T-cell (primary cell): ENCODE measurements around the gene ARFGEF2. TPM values are rescaled to one million over a fixed set of nuclear protein-coding genes. Genes with fewer than 3 reads are reported as not detected.
"Not testable (repeated sequence)": the region's sequence is repeated elsewhere in the genome, so short reads cannot be mapped to it uniquely, and the experiment has no call there.

Source experiments
- ATAC-seq, 4 experiments: fragments of 200-7000 bp in 3 of 4; fragments of 150-1000 bp in 1 of 4; cut with Tn5 transposase; replicated peaks in 1 of 4; 1 replicate in 3 of 4; 2 replicates in 1 of 4; pipeline ENCODE4 v1.10.0; 2021; ENCODE audit warnings: moderate library complexity in 3 of 4, mild to moderate bottlenecking in 2 of 4, moderate number of reproducible peaks in 1 of 4
- CTCF ChIA-PET, 2 donors: fragments of 300-600 bp; sonication (Branson Sonifier 250); formaldehyde crosslinking; loops; one replicate each; lab custom pipeline; 2022; ENCODE audit warnings: antibody characterized with exemption in 2 of 2; lab: Charles Lee
- POLR2A ChIA-PET, 2 donors: fragments of 300-600 bp; sonication (Branson Sonifier 250); formaldehyde crosslinking; loops; one replicate each; lab custom pipeline; 2022; ENCODE audit warnings: antibody characterized with exemption in 2 of 2; lab: Charles Lee
- DNase-seq, 35 experiments: peaks; one replicate each; pipeline versions ENCODE4 v3.0.0 to v3.0.0-alpha.2; 2013 to 2023
- H3K27ac ChIP-seq: one replicate; pipeline ENCODE4 v1.5.1; 2013; ENCODE audit warnings: low read length
- H3K27me3 ChIP-seq, 2 experiments: replicated peaks in 1 of 2; 1 replicate in 1 of 2; 2 replicates in 1 of 2; pipeline versions ENCODE4 v1.6.1 to v1.7.0; 2013; ENCODE audit warnings: low read length in 1 of 2, mixed read lengths in 1 of 2; ENCODE audit not compliant: control insufficient read depth in 2 of 2, insufficient read depth in 2 of 2; ENCODE audit errors: extremely low read depth in 1 of 2
- H3K36me3 ChIP-seq, 2 donors: 1 replicate in 1 of 2; 2 replicates in 1 of 2; pipeline versions ENCODE4 v1.6.1 to v1.7.0; 2013; ENCODE audit warnings: low read length in 1 of 2; ENCODE audit not compliant: control insufficient read depth in 2 of 2, insufficient read depth in 1 of 2; ENCODE audit errors: extremely low read depth in 1 of 2
- H3K4me1 ChIP-seq, 2 experiments: 1 replicate in 1 of 2; 2 replicates in 1 of 2; pipeline versions ENCODE4 v1.6.1 to v1.7.0; 2013; ENCODE audit warnings: low read length in 2 of 2, mixed read lengths in 1 of 2; ENCODE audit not compliant: insufficient read depth in 2 of 2, control insufficient read depth in 1 of 2; ENCODE audit errors: extremely low read depth in 1 of 2
- H3K4me3 ChIP-seq, 2 donors: 1 replicate in 1 of 2; 2 replicates in 1 of 2; pipeline versions ENCODE4 v1.5.1 to v1.7.0; 2013; ENCODE audit warnings: mild to moderate bottlenecking in 2 of 2, low read length in 1 of 2, moderate library complexity in 1 of 2; ENCODE audit not compliant: control insufficient read depth in 1 of 2; ENCODE audit errors: extremely low read depth in 1 of 2
- H3K9me3 ChIP-seq: 2 replicates; pipeline ENCODE4 v1.7.0; 2013
- H3K27ac Mint-ChIP-seq, 2 donors: one replicate each; pipeline ENCODE4 v1.8.0; 2020 to 2021; ENCODE audit warnings: mild to moderate bottlenecking in 2 of 2, mixed read lengths in 2 of 2
- H3K27me3 Mint-ChIP-seq, 2 donors: one replicate each; pipeline ENCODE4 v1.8.0; 2021 to 2022; ENCODE audit warnings: mixed read lengths in 2 of 2
- H3K36me3 Mint-ChIP-seq: one replicate; pipeline ENCODE4 v1.8.0; 2021; ENCODE audit warnings: mixed read lengths
- H3K4me1 Mint-ChIP-seq, 3 donors: one replicate each; pipeline ENCODE4 v1.8.0; 2020 to 2022; ENCODE audit warnings: mixed read lengths in 3 of 3, mild to moderate bottlenecking in 1 of 3
- H3K4me3 Mint-ChIP-seq, 3 donors: one replicate each; pipeline ENCODE4 v1.8.0; 2020 to 2022; ENCODE audit warnings: mild to moderate bottlenecking in 3 of 3, mixed read lengths in 3 of 3, moderate library complexity in 3 of 3
- H3K9me3 Mint-ChIP-seq, 3 donors: one replicate each; pipeline ENCODE4 v1.8.0; 2020 to 2022; ENCODE audit warnings: mixed read lengths in 3 of 3
- WGBS: methylation state at CpG from one replicate; pipeline ENCODE4 v1.1.5; 2013; ENCODE audit warnings: missing lambda C conversion rate; ENCODE audit not compliant: insufficient coverage; 5-methylcytosine and 5-hydroxymethylcytosine counted together
- total RNA-seq, 35 experiments: library from RNA in 6 of 35; stranded (reverse) in 6 of 35; fragments of 120-200 nt in 1 of 35; gene quantifications; one replicate each; pipeline versions ENCODE4 v1.2.1 to v1.2.4 and lab custom pipeline; 2013 to 2026

Gene ARFGEF2
- total RNA-seq, 5 donors from 2014 or later (not counting 1 experiment from before 2014, with no cell fraction given): 23.4 to 30.3 (median 26.0) TPM

DNA sequence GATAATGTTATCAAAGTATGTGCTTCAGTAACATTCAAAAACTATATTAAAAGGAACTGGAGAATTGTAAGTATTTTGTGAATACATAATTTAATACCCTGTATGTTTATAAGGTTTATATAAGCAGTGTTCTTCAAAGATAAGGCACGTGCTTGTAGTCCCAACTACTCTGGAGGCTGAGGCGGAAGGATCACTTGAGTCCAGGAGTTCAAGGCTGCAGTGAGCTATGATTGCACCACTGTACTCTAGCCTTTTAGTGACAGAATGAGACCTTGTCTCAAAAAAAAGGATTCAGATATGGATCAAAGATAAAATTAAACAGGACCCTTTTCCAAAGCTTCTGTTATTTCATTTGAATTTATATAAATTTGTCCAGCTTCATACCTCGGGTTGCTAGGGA lies 141.8 kb downstream of the ARFGEF2 start:
- no peak overlapping the region for H3K27ac ChIP-seq
- ATAC-seq: no peak
- Mint-ChIP-seq H3K36me3 (peaks cover 33% of the 10 kb centered on the region), H3K27ac (no peak overlapping the region), H3K4me3 (no peak overlapping the region), H3K9me3 (no peaks in the 10 kb centered on the region), H3K27me3 (no peaks in the 10 kb centered on the region), H3K4me1 (peaks cover 4 to 6% (median 6%) of the 10 kb centered on the region in 3 donors)
- ChIA-PET CTCF (no interaction called here), POLR2A (interaction anchor here in 1 of 2 donors (0.6 kb wide), 1 partner anchor 9 kb away, joined by 9 read pairs; no protein-coding TSS in a partner anchor)
- DNase-seq: no peak
- H3K4me1 ChIP-seq: peaks cover 0 to 2% of the 10 kb centered on the region in 2 experiments
- no peaks in the 10 kb centered on the region for H3K27me3 ChIP-seq
- no peak overlapping the region for H3K4me3 ChIP-seq
- 100% methylated on average over 2 of the region's 3 CpGs for WGBS
- no peaks in the 10 kb centered on the region for H3K9me3 ChIP-seq
- H3K36me3 ChIP-seq: peaks cover 4 to 48% of the 10 kb centered on the region in 2 donors

DNA sequence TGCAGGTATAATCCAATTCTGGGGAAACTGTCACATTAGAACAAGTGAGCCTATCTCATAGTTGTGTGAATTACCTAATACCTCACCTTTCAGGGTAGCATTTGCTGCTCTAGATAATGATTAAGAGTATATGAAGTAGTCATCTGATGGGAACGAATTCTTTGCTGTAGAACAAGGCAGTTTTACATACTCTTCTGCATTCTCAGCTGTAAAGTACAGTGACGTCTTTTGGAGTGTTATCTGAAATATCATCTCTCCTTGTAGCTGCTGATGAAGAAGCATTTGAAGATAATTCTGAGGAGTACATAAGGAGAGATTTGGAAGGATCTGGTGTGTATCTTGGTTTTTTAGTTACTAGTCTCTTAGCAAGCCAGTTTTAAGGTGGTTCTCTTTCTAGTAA lies 153.0 kb downstream of the ARFGEF2 start:
- no peaks in the 10 kb centered on the region for H3K4me1 Mint-ChIP-seq
- H3K4me3 ChIP-seq: no peak overlapping the region
- H3K27me3 Mint-ChIP-seq: no peaks in the 10 kb centered on the region
- CTCF ChIA-PET: no interaction called here
- no peaks in the 10 kb centered on the region for H3K9me3 Mint-ChIP-seq
- no peak for DNase-seq
- peaks cover 24 to 69% of the 10 kb centered on the region in 2 donors for H3K36me3 ChIP-seq
- H3K9me3 ChIP-seq: no peaks in the 10 kb centered on the region
- H3K4me1 ChIP-seq: no peaks in the 10 kb centered on the region
- H3K27me3 ChIP-seq: no peaks in the 10 kb centered on the region
- peak overlapping the region in 1 of 2 donors; percentile 40 for H3K27ac Mint-ChIP-seq
- H3K27ac ChIP-seq: no peak overlapping the region
- ATAC-seq: no peak
- H3K36me3 Mint-ChIP-seq: peaks cover 28% of the 10 kb centered on the region
- no peak overlapping the region for H3K4me3 Mint-ChIP-seq
- WGBS: no CpG with 5 or more reads among the region's 2 CpGs
- POLR2A ChIA-PET: no interaction called here

DNA sequence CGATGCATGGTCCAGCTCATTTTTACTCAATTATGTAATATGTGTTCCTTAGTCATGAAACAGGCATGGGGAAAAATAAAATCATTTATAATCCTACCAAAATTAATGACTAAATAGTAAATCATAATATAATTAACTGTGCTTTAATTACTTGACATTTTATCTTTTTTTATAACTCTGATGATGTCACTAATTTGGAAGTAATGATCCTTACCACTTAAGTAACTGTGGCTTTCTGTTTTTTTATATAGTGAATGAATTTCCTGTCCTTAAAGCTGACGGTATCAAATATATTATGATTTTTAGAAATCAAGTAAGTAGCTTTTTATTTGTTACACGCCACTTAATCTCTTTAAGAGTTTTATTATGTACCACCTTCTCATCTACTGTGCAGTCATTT lies 156.8 kb downstream of the ARFGEF2 start:
- Histone ChIP-seq H3K27me3 (no peaks in the 10 kb centered on the region), H3K4me3 (no peak overlapping the region), H3K4me1 (no peaks in the 10 kb centered on the region), H3K27ac (no peak overlapping the region), H3K36me3 (peaks cover 21 to 65% of the 10 kb centered on the region in 2 donors), H3K9me3 (no peaks in the 10 kb centered on the region)
- ChIA-PET CTCF (interaction anchor here (0.5 to 1.1 kb wide), 4 partner anchors 17 to 245 kb away, joined by 3 to 5 read pairs (median 4); no protein-coding TSS in a partner anchor), POLR2A (interaction anchor here (0.6 to 0.9 kb wide), 4 partner anchors 11 to 874 kb away, joined by 3 to 5 read pairs (median 3); no protein-coding TSS in a partner anchor)
- no CpG with 5 or more reads among the region's 3 CpGs for WGBS
- peaks cover 26% of the 10 kb centered on the region for H3K36me3 Mint-ChIP-seq
- no peaks in the 10 kb centered on the region for H3K9me3 Mint-ChIP-seq
- H3K27me3 Mint-ChIP-seq: no peaks in the 10 kb centered on the region
- DNase-seq: no peak
- no peak overlapping the region for H3K4me3 Mint-ChIP-seq
- ATAC-seq: no peak
- H3K4me1 Mint-ChIP-seq: no peaks in the 10 kb centered on the region
- H3K27ac Mint-ChIP-seq: no peak overlapping the region

DNA sequence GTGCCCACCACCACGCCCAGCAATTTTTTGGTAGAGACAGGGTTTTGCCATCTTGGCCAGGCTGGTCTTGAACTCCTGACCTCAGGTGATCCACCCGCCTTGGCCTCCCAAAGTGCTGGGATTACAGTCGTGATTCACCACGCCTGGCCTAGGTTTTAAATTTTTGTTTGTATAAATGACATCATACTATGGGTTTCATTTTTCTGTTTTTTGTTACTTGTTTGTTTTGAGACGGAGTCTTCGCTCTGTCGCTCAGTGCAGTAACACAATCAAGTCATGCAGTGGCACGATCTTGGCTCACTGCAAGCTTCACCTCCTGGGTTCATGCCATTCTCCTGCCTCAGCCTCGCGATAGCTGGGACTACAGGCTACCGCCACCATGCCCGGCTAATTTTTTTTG lies 160.8 kb downstream of the ARFGEF2 start:
- WGBS: 100% methylated on average over 1 of the region's 12 CpGs
- H3K36me3 Mint-ChIP-seq: peaks cover 37% of the 10 kb centered on the region
- not testable (repeated sequence) for H3K27ac Mint-ChIP-seq, H3K4me1 Mint-ChIP-seq, H3K27ac ChIP-seq, H3K4me3 ChIP-seq, H3K27me3 Mint-ChIP-seq, ATAC-seq, DNase-seq, H3K9me3 ChIP-seq, H3K27me3 ChIP-seq, H3K9me3 Mint-ChIP-seq, H3K4me3 Mint-ChIP-seq, H3K4me1 ChIP-seq
- CTCF ChIA-PET: interaction anchor here in 1 of 2 donors (0.6 kb wide), 1 partner anchor 16 kb away, joined by 4 read pairs; no protein-coding TSS in a partner anchor
- H3K36me3 ChIP-seq: peaks cover 8 to 76% of the 10 kb centered on the region in 2 donors
- POLR2A ChIA-PET: interaction anchor here in 1 of 2 donors (0.7 kb wide), 1 partner anchor 36 kb away, joined by 3 read pairs; no protein-coding TSS in a partner anchor

Other genes with a start within 250 kb of the ARFGEF2 start
- 100 to 1,000 TPM in 4 of 5 donors, 10 to 100 TPM in 1; 99.2 to 181 (median 137) TPM for gene PREX1, start 93.7 kb upstream of the ARFGEF2 start, total RNA-seq
- gene CSE1L, start 124.6 kb downstream of the ARFGEF2 start, total RNA-seq: 10 to 100 TPM; 29.3 to 41.7 (median 37.4) TPM